GM12878 (cell line): Measurements from ENCODE around the gene GNA14. TPM values are rescaled to one million over a fixed set of nuclear protein-coding genes. Genes with fewer than 3 reads are reported as not detected.

Source experiments
- ATAC-seq: fragments of 200-7000 bp; cut with Tn5 transposase; 3 replicates; pipeline ENCODE4 v1.9.1; 2020; ENCODE audit warnings: mild to moderate bottlenecking, moderate library complexity
- BruUV-seq: library from RNA; stranded (reverse); fragments of 400-500 nt; replicated peaks from 2 replicates; lab custom pipeline; 2021; lab: Mats Ljungman, UMichigan
- CTCF ChIA-PET: fragments of 300-600 bp; sonication (Branson Sonifier 250); formaldehyde crosslinking; extraction: SDS; loops from one replicate; lab custom pipeline; 2021; ENCODE audit warnings: inconsistent platforms; lab: Yijun Ruan, JAX
- POLR2A ChIA-PET: fragments of 350-600 bp; formaldehyde crosslinking; extraction: SDS; loops from one replicate; lab custom pipeline; 2021; ENCODE audit warnings: inconsistent platforms; lab: Charles Lee
- RAD21 ChIA-PET: fragments of 300-600 bp; sonication (Branson Sonifier 250); formaldehyde crosslinking; loops from one replicate; lab custom pipeline; 2023; ENCODE audit warnings: antibody characterized with exemption; ENCODE audit not compliant: unreplicated experiment; lab: Charles Lee
- SMC1A ChIA-PET: fragments of 300-600 bp; sonication (Branson Sonifier 250); formaldehyde crosslinking; loops from one replicate; lab custom pipeline; 2023; ENCODE audit not compliant: unreplicated experiment, uncharacterized antibody; lab: Charles Lee
- DNase-seq: peaks from one replicate; pipeline ENCODE4 v3.0.0-alpha.2; 2011; ENCODE audit warnings: low read depth, low spot score
- FAIRE-seq: peaks from 3 replicates; lab custom pipeline; 2011; peaks lifted over from hg19 to GRCh38; lab: Jason Lieb, UNC
- H2AFZ ChIP-seq: 2 replicates; pipeline ENCODE4 v1.6.0; 2011; ENCODE audit warnings: low read depth, low read length, control low read depth; ENCODE audit not compliant: control insufficient read depth
- H3K27ac ChIP-seq: 2 replicates; pipeline ENCODE4 v1.5.1; 2011; ENCODE audit warnings: control low read depth; ENCODE audit not compliant: control insufficient read depth, insufficient read depth
- H3K27me3 ChIP-seq, 2 experiments: replicated peaks in 1 of 2; 2 replicates each; pipeline versions ENCODE4 v1.6.0 to v1.6.1; 2011; ENCODE audit warnings: low read length in 1 of 2; ENCODE audit not compliant: control insufficient read depth in 2 of 2, insufficient read depth in 2 of 2
- H3K36me3 ChIP-seq, 2 experiments: 2 replicates each; pipeline ENCODE4 v1.5.1; 2011; ENCODE audit warnings: low read length in 1 of 2; ENCODE audit not compliant: control insufficient read depth in 2 of 2, insufficient read depth in 2 of 2
- H3K4me1 ChIP-seq: 2 replicates; pipeline ENCODE4 v1.6.1; 2011; ENCODE audit warnings: mild to moderate bottlenecking, low read length, moderate library complexity, mixed read lengths; ENCODE audit not compliant: control insufficient read depth, insufficient read depth
- H3K4me2 ChIP-seq: 2 replicates; pipeline ENCODE4 v1.6.0; 2011; ENCODE audit warnings: control low read depth; ENCODE audit not compliant: control insufficient read depth, insufficient read depth
- H3K4me3 ChIP-seq: fragments of 200-600 bp; sonication (generic); 2 replicates; pipeline ENCODE4 v1.5.1; 2016
- H3K79me2 ChIP-seq: 2 replicates; pipeline ENCODE4 v1.6.0; 2011; ENCODE audit warnings: low read length; ENCODE audit not compliant: control insufficient read depth, insufficient read depth
- H3K9ac ChIP-seq: 2 replicates; pipeline ENCODE4 v1.8.0; 2011; ENCODE audit warnings: low read length, control low read depth, mixed read lengths; ENCODE audit not compliant: control insufficient read depth, insufficient read depth
- H3K9me3 ChIP-seq: replicated peaks from 3 replicates; pipeline ENCODE4 v1.5.1; 2011; ENCODE audit warnings: mild to moderate bottlenecking, low read length; ENCODE audit not compliant: control insufficient read depth, insufficient read depth
- H4K20me1 ChIP-seq: 2 replicates; pipeline ENCODE4 v1.6.0; 2011; ENCODE audit not compliant: control insufficient read depth, insufficient read depth
- CBX3 ChIP-seq: fragments of 200-600 bp; sonication (generic); IDR thresholded peaks from 2 replicates; pipeline ENCODE4 v1.6.1; 2016; ENCODE audit warnings: low read depth, borderline replicate concordance
- CHD2 ChIP-seq: IDR thresholded peaks from 2 replicates; pipeline ENCODE4 v1.6.1; 2011; ENCODE audit warnings: low read depth, low read length, improper control_type of control experiment, borderline replicate concordance
- ETV6 ChIP-seq, 2 experiments: fragments of 450-650 bp in 1 of 2; IDR thresholded peaks in 1 of 2; conservative IDR thresholded peaks in 1 of 2; 2 replicates each; pipeline ENCODE4 v1.6.1; 2014; ENCODE audit warnings: antibody characterized with exemption in 1 of 2, borderline replicate concordance in 1 of 2, low read depth in 1 of 2, mild to moderate bottlenecking in 1 of 2, moderate library complexity in 1 of 2
- HCFC1 ChIP-seq: fragments of 150-350 bp; IDR thresholded peaks from 2 replicates; pipeline ENCODE4 v1.6.1; 2014; ENCODE audit warnings: low read length
- IKZF2 ChIP-seq, 2 experiments: fragments of 450-650 bp; IDR thresholded peaks; 2 replicates each; pipeline ENCODE4 v1.6.1; 2017; ENCODE audit warnings: mild to moderate bottlenecking in 2 of 2, moderate library complexity in 2 of 2
- IRF4 ChIP-seq: IDR thresholded peaks from 2 replicates; pipeline ENCODE4 v1.6.1; 2011; ENCODE audit warnings: low read depth, low read length
- IRF5 ChIP-seq: fragments of 450-650 bp; IDR thresholded peaks from 2 replicates; pipeline ENCODE4 v1.6.1; 2017; ENCODE audit warnings: borderline replicate concordance
- JUND ChIP-seq: IDR thresholded peaks from 2 replicates; pipeline ENCODE4 v1.6.1; 2012; ENCODE audit warnings: low read depth, mild to moderate bottlenecking, low read length, improper control_type of control experiment, moderate library complexity
- KAT2A ChIP-seq: conservative IDR thresholded peaks from 2 replicates; pipeline ENCODE4 v1.6.1; 2011; ENCODE audit warnings: low read depth, low read length; ENCODE audit not compliant: control insufficient read depth
- NFXL1 ChIP-seq: fragments of 450-650 bp; IDR thresholded peaks from 2 replicates; pipeline ENCODE4 v1.6.1; 2017; ENCODE audit warnings: antibody characterized with exemption, mild to moderate bottlenecking, borderline replicate concordance
- NKRF ChIP-seq: fragments of 450-650 bp; conservative IDR thresholded peaks from 2 replicates; pipeline ENCODE4 v1.6.1; 2017; ENCODE audit warnings: mild to moderate bottlenecking, moderate library complexity
- POLR2AphosphoS2 ChIP-seq: IDR thresholded peaks from 2 replicates; pipeline ENCODE4 v1.6.1; 2011; ENCODE audit warnings: low read depth, mild to moderate bottlenecking, low read length, improper control_type of control experiment, moderate library complexity
- SKIL ChIP-seq: fragments of 450-650 bp; IDR thresholded peaks from 2 replicates; pipeline ENCODE4 v1.6.1; 2017; ENCODE audit warnings: mild to moderate bottlenecking, low read depth, inconsistent platforms; ENCODE audit not compliant: poor library complexity, severe bottlenecking
- SMAD5 ChIP-seq: IDR thresholded peaks from 2 replicates; pipeline ENCODE4 v1.6.1; 2016; ENCODE audit warnings: antibody characterized with exemption, low read depth
- SPI1 ChIP-seq: IDR thresholded peaks from 2 replicates; pipeline ENCODE4 v1.6.1; 2011; ENCODE audit warnings: low read depth, mild to moderate bottlenecking, low read length, moderate library complexity, borderline replicate concordance; ENCODE audit not compliant: insufficient read depth
- STAT1 ChIP-seq: fragments of 450-650 bp; conservative IDR thresholded peaks from 2 replicates; pipeline ENCODE4 v1.6.1; 2014; ENCODE audit warnings: antibody characterized with exemption, mild to moderate bottlenecking
- ZNF207 ChIP-seq: fragments of 450-650 bp; IDR thresholded peaks from 2 replicates; pipeline ENCODE4 v1.6.1; 2014; ENCODE audit warnings: antibody characterized with exemption, mild to moderate bottlenecking, borderline replicate concordance
- ZNF274 ChIP-seq: IDR thresholded peaks from one replicate; pipeline ENCODE4 v1.8.0; 2011; ENCODE audit not compliant: insufficient read length, insufficient read depth
- WGBS: methylation state at CpG from one replicate; pipeline ENCODE4 v1.1.6; 2016; ENCODE audit warnings: low lambda C conversion rate; ENCODE audit not compliant: insufficient replicate concordance, insufficient coverage; ENCODE audit errors: missing lambda C conversion rate; 5-methylcytosine and 5-hydroxymethylcytosine counted together
- in situ Hi-C: fragments of 300-500 bp; cut with MboI; formaldehyde crosslinking; loops from 9 replicates; pipeline ENCODE4 v1.14.3; 2018; ENCODE audit warnings: mixed read lengths
- intact Hi-C: fragments of 100-400 bp; cut with micrococcal nuclease; formaldehyde crosslinking; loops from one replicate; pipeline ENCODE4 v1.14.2; 2022; ENCODE audit not compliant: unreplicated experiment
- polyA plus RNA-seq, 11 experiments: library from polyadenylated mRNA; depleted of rRNA in 4 of 11; unstranded in 6 of 11; stranded (reverse) in 5 of 11; fragments of >200 nt; fragmentation: Nextera tagmentation in 4 of 11; fragmentation: Illumina TruSeq in 1 of 11; extraction: Ambion mirVana in 4 of 11; extraction: Trizol in 1 of 11; gene quantifications; 1 replicate in 1 of 11; 2 replicates in 10 of 11; pipeline versions ENCODE4 v1.2.1 to v1.2.3, GENCODE V29; 2011 to 2016; ENCODE audit warnings: inconsistent platforms in 2 of 11, missing spikeins in 2 of 11, low read depth in 1 of 11
- total RNA-seq, 4 experiments: library from RNA; depleted of rRNA in 3 of 4; stranded (reverse); fragments of >200 nt in 3 of 4; fragmentation: Illumina TruSeq in 1 of 4; extraction: Trizol in 1 of 4; gene quantifications; 2 replicates each; pipeline versions ENCODE4 v1.2.1 to v1.2.3, GENCODE V29; 2013 to 2021

GNA14 gene
- total and polyA plus RNA-seq, 10 of the 15 experiments (the other 5 are each of a cell fraction or from before 2014, with no cell fraction given): 0.17 TPM; not detected in 9

- no peak for TF ChIP-seq ZNF274
- no peak for TF ChIP-seq ZNF207
- TF ChIP-seq NFXL1: no peak
- no peak for TF ChIP-seq KAT2A
- no peak for TF ChIP-seq SKIL
Observed at GRCh38 chr9:77605449-77606220, 42.5 kb downstream of the GNA14 start (continued).

GRCh38 chr9:77604316-77604715 lies 43.8 kb downstream of the GNA14 start:
- no TSS peak for BruUV-seq
- no peak for DNase-seq
- no peaks in the 10 kb centered on the region for H3K4me1 ChIP-seq
- POLR2A ChIA-PET: no interaction called here
- no peaks in the 10 kb centered on the region for H3K79me2 ChIP-seq
- in situ Hi-C loops (no loop called here), intact Hi-C loops (no loop called here)
- H4K20me1 ChIP-seq: no peaks in the 10 kb centered on the region
- whole genome bisulfite sequencing: 0% methylated on average over 1 of the region's 1 CpG
- H3K27ac ChIP-seq: no peak overlapping the region
- RAD21 ChIA-PET: no interaction called here
- FAIRE-seq: no peak
- ATAC-seq: no peak
- no peak overlapping the region for H3K4me2 ChIP-seq
- no peaks in the 10 kb centered on the region for H3K36me3 ChIP-seq
- H2AFZ ChIP-seq: no peak overlapping the region
- CTCF ChIA-PET: no interaction called here
- no peaks in the 10 kb centered on the region; a peak in 1 of 4 replicates for H3K27me3 ChIP-seq
- no peak overlapping the region for H3K9ac ChIP-seq
- H3K9me3 ChIP-seq: no peaks in the 10 kb centered on the region
- SMC1A ChIA-PET: no interaction called here
- H3K4me3 ChIP-seq: no peak overlapping the region
- TF ChIP-seq SMAD5: no peak
- TF ChIP-seq IRF4: no peak
- no peak for TF ChIP-seq HCFC1
- no peak for TF ChIP-seq STAT1
- no peak for TF ChIP-seq IKZF2 (IDR thresholded peaks at IDR 0.05)
- TF ChIP-seq CHD2: no peak
- TF ChIP-seq NKRF: no peak
- no peak for TF ChIP-seq IRF5
- no peak for TF ChIP-seq JUND
- no peak for TF ChIP-seq ETV6 (conservative IDR thresholded peaks at IDR 0.05 in 1 of 2, IDR thresholded peaks at IDR 0.05 in 1 of 2; ENCODE audit: borderline replicate concordance in 1 of 2, low read depth in 1 of 2)
- TF ChIP-seq POLR2AphosphoS2: no peak
- no peak for TF ChIP-seq CBX3
- no peak for TF ChIP-seq SPI1
